ENCODE results near the gene ZGLP1. TPM values are rescaled to one million over a fixed set of nuclear protein-coding genes. Genes with fewer than 3 reads are reported as not detected.
A peak's percentile ranks its signal among the peaks of the same experiment; 100 is the strongest.

Gene ZGLP1
- total RNA-seq, 1 donor from 2014 or later = 6.8 TPM

GRCh38 chr19:10279737-10280442 is 29.7 kb downstream of the ZGLP1 start:
- Mint-ChIP-seq H3K4me3 (ENCODE audit: unreplicated experiment) (no peak overlapping the region), H3K36me3 (ENCODE audit: unreplicated experiment) (peaks cover 13% of the 10 kb centered on the region), H3K4me1 (ENCODE audit: unreplicated experiment) (peaks cover 13% of the 10 kb centered on the region), H3K9me3 (ENCODE audit: unreplicated experiment) (no peaks in the 10 kb centered on the region), H3K27me3 (ENCODE audit: unreplicated experiment) (no peaks in the 10 kb centered on the region), H3K27ac (ENCODE audit: unreplicated experiment) (no peak overlapping the region)
- no peak for DNase-seq (ENCODE audit: extremely low spot score, unreplicated experiment)
- TF ChIP-seq CTCF (IDR thresholded peaks at IDR 0.05) = no peak

GRCh38 chr19:10278935-10279334 is 30.7 kb downstream of the ZGLP1 start:
- no peak for DNase-seq (ENCODE audit: extremely low spot score, unreplicated experiment)
- Mint-ChIP-seq H3K36me3 (ENCODE audit: unreplicated experiment) (peaks cover 18% of the 10 kb centered on the region), H3K27ac (ENCODE audit: unreplicated experiment) (no peak overlapping the region), H3K27me3 (ENCODE audit: unreplicated experiment) (no peaks in the 10 kb centered on the region), H3K4me3 (ENCODE audit: unreplicated experiment) (no peak overlapping the region), H3K4me1 (ENCODE audit: unreplicated experiment) (peaks cover 15% of the 10 kb centered on the region), H3K9me3 (ENCODE audit: unreplicated experiment) (no peaks in the 10 kb centered on the region)
- no peak for TF ChIP-seq CTCF (IDR thresholded peaks at IDR 0.05)

- peak overlapping the region; percentile 64 for H3K27ac Mint-ChIP-seq (ENCODE audit: unreplicated experiment)
- DNase-seq (ENCODE audit: extremely low spot score, unreplicated experiment) = no peak
- TF ChIP-seq CTCF (IDR thresholded peaks at IDR 0.05) = no peak
- H3K27me3 Mint-ChIP-seq (ENCODE audit: unreplicated experiment) = no peaks in the 10 kb centered on the region
- H3K4me1 Mint-ChIP-seq (ENCODE audit: unreplicated experiment) = peaks cover 16% of the 10 kb centered on the region
- H3K4me3 Mint-ChIP-seq (ENCODE audit: unreplicated experiment) = no peak overlapping the region
- H3K36me3 Mint-ChIP-seq (ENCODE audit: unreplicated experiment) = peaks cover 18% of the 10 kb centered on the region
- no peaks in the 10 kb centered on the region for H3K9me3 Mint-ChIP-seq (ENCODE audit: unreplicated experiment)
Observed at GRCh38 chr19:10277795-10278589, 31.6 kb downstream of the ZGLP1 start.

GRCh38 chr19:10274589-10274988 is 35.0 kb downstream of the ZGLP1 start:
- H3K9me3 Mint-ChIP-seq (ENCODE audit: unreplicated experiment) = no peaks in the 10 kb centered on the region
- no peaks in the 10 kb centered on the region for H3K27me3 Mint-ChIP-seq (ENCODE audit: unreplicated experiment)
- H3K4me1 Mint-ChIP-seq (ENCODE audit: unreplicated experiment) = peaks cover 34% of the 10 kb centered on the region
- DNase-seq (ENCODE audit: extremely low spot score, unreplicated experiment) = no peak
- no peak for TF ChIP-seq CTCF (IDR thresholded peaks at IDR 0.05)
- no peak overlapping the region for H3K27ac Mint-ChIP-seq (ENCODE audit: unreplicated experiment)
- H3K4me3 Mint-ChIP-seq (ENCODE audit: unreplicated experiment) = no peak overlapping the region
- peaks cover 10% of the 10 kb centered on the region for H3K36me3 Mint-ChIP-seq (ENCODE audit: unreplicated experiment)

- H3K27ac Mint-ChIP-seq (ENCODE audit: unreplicated experiment) = peak overlapping the region; percentile 78
- H3K4me1 Mint-ChIP-seq (ENCODE audit: unreplicated experiment) = peaks cover 25% of the 10 kb centered on the region
- peaks cover 6% of the 10 kb centered on the region for H3K36me3 Mint-ChIP-seq (ENCODE audit: unreplicated experiment)
- no peaks in the 10 kb centered on the region for H3K27me3 Mint-ChIP-seq (ENCODE audit: unreplicated experiment)
- H3K4me3 Mint-ChIP-seq (ENCODE audit: unreplicated experiment) = peak overlapping the region; percentile 71
- no peak for DNase-seq (ENCODE audit: extremely low spot score, unreplicated experiment)
- H3K9me3 Mint-ChIP-seq (ENCODE audit: unreplicated experiment) = no peaks in the 10 kb centered on the region
- no peak for TF ChIP-seq CTCF (IDR thresholded peaks at IDR 0.05)
Observed at GRCh38 chr19:10271543-10272086, 38.0 kb downstream of the ZGLP1 start.

Measured in osteocyte (in vitro differentiated cells).